ENCODE results near the gene PAPOLB.

PAPOLB gene

GRCh38 chr7:4876586-4876985 lies 14.8 kb upstream of the PAPOLB start:
- DNase-seq, result no peak

- DNase-seq, result no peak
These were observed 13.6 kb upstream of the PAPOLB start for GRCh38 chr7:4875391-4875790.

GRCh38 chr7:4873071-4873944 lies 11.5 kb upstream of the PAPOLB start:
- no peak for DNase-seq

GRCh38 chr7:4871930-4872675 lies 10.3 kb upstream of the PAPOLB start:
- DNase-seq, result no peak

GRCh38 chr7:4871056-4871680 lies 9.3 kb upstream of the PAPOLB start:
- no peak for DNase-seq

GRCh38 chr7:4868493-4868892 lies 6.7 kb upstream of the PAPOLB start:
- no peak for DNase-seq

GRCh38 chr7:4866528-4867496 lies 5.0 kb upstream of the PAPOLB start:
- DNase-seq, result no peak

- DNase-seq, result no peak
These were observed 326 bp upstream of the PAPOLB start for GRCh38 chr7:4862156-4862555.

GRCh38 chr7:4861227-4861626 lies 603 bp downstream of the PAPOLB start:
- no peak for DNase-seq

GRCh38 chr7:4857189-4857588 lies 4.6 kb downstream of the PAPOLB start:
- no peak for DNase-seq

GRCh38 chr7:4856336-4857057 lies 5.3 kb downstream of the PAPOLB start:
- DNase-seq, result no peak

- no peak for DNase-seq
These were observed 6.9 kb downstream of the PAPOLB start for GRCh38 chr7:4854916-4855315.

- no peak for DNase-seq
These were observed 10.1 kb downstream of the PAPOLB start for GRCh38 chr7:4851459-4852422.

GRCh38 chr7:4850262-4850795 lies 11.5 kb downstream of the PAPOLB start:
- no peak for DNase-seq

- peak; percentile 46 for DNase-seq
These were observed 12.4 kb downstream of the PAPOLB start for GRCh38 chr7:4849390-4849789.

GRCh38 chr7:4845740-4846142 lies 16.1 kb downstream of the PAPOLB start:
- peak; percentile 34 for DNase-seq

GRCh38 chr7:4842319-4843064 lies 19.3 kb downstream of the PAPOLB start:
- DNase-seq, result no peak

- DNase-seq, result no peak
These were observed 20.0 kb downstream of the PAPOLB start for GRCh38 chr7:4841836-4842235.

- no peak for DNase-seq
These were observed 20.6 kb downstream of the PAPOLB start for GRCh38 chr7:4841007-4841784.

Measured in DMS79 treated with DMSO at 0.1 percent for 48 hours (cell line).